Activated T-helper 9 cell treated with anti-CD3 and anti-CD28 coated beads, Interleukin-2, amount 50 U/mL, for 16 hours (primary cell): Measurements from ENCODE around the gene DBNDD2.
A peak's percentile ranks its signal among the peaks of the same experiment; 100 is the strongest.

Experiments
- DNase-seq: peaks from one replicate; pipeline ENCODE4 v3.0.0-alpha.2; 2020; ENCODE audit warnings: low read depth

Gene DBNDD2

GRCh38 chr20:45378191-45378590 is 29.9 kb upstream of the DBNDD2 start, which contains the start of gene TP53TG5:
Gene TP53TG5, minus strand, starts transcription at chr20:45378325. Its CDS starts 89 bp downstream, at chr20:45378236.
- no peak for DNase-seq

- no peak for DNase-seq
These were observed 20.8 kb upstream of the DBNDD2 start for GRCh38 chr20:45387274-45387673.

- DNase-seq = no peak
These were observed 17.2 kb upstream of the DBNDD2 start for GRCh38 chr20:45390931-45391330.

- DNase-seq = no peak
These were observed 16.5 kb upstream of the DBNDD2 start for GRCh38 chr20:45391559-45391958.

GRCh38 chr20:45392733-45393132 is 15.4 kb upstream of the DBNDD2 start:
- no peak for DNase-seq

- no peak for DNase-seq
These were observed 13.6 kb upstream of the DBNDD2 start for GRCh38 chr20:45394221-45395113.

GRCh38 chr20:45395114-45395415 is 13.0 kb upstream of the DBNDD2 start:
- no peak for DNase-seq

GRCh38 chr20:45399018-45399417 is 9.1 kb upstream of the DBNDD2 start:
- no peak for DNase-seq

GRCh38 chr20:45400346-45401031 is 7.6 kb upstream of the DBNDD2 start:
- DNase-seq = no peak

GRCh38 chr20:45402946-45403345 is 5.1 kb upstream of the DBNDD2 start:
- no peak for DNase-seq

- no peak for DNase-seq
These were observed 3.7 kb upstream of the DBNDD2 start for GRCh38 chr20:45404438-45404837.

GRCh38 chr20:45405571-45406259 is 2.4 kb upstream of the DBNDD2 start:
- DNase-seq = no peak

- peak; percentile 33 for DNase-seq
These were observed 1.6 kb upstream of the DBNDD2 start for GRCh38 chr20:45406260-45407066.

GRCh38 chr20:45407067-45407745 is 883 bp upstream of the DBNDD2 start:
- DNase-seq = no peak

- no peak for DNase-seq
These were observed 641 bp downstream of the DBNDD2 start for GRCh38 chr20:45408646-45409213.

GRCh38 chr20:45409521-45410272 is 1.6 kb downstream of the DBNDD2 start:
- no peak for DNase-seq

- no peak for DNase-seq
These were observed 2.8 kb downstream of the DBNDD2 start for GRCh38 chr20:45410887-45411286.

- no peak for DNase-seq
These were observed 4.6 kb downstream of the DBNDD2 start for GRCh38 chr20:45412653-45413052.

- DNase-seq = no peak
These were observed 5.4 kb downstream of the DBNDD2 start for GRCh38 chr20:45413479-45413878.
